ENCODE results near the gene ZNF532. TPM values are rescaled to one million over a fixed set of nuclear protein-coding genes. Genes with fewer than 3 reads are reported as not detected.

ZNF532 gene
- polyA plus RNA-seq (2013, experiment 1 of 2) = 91.0 TPM
- polyA plus RNA-seq (2013, experiment 2 of 2) = 94.4 TPM

DNA sequence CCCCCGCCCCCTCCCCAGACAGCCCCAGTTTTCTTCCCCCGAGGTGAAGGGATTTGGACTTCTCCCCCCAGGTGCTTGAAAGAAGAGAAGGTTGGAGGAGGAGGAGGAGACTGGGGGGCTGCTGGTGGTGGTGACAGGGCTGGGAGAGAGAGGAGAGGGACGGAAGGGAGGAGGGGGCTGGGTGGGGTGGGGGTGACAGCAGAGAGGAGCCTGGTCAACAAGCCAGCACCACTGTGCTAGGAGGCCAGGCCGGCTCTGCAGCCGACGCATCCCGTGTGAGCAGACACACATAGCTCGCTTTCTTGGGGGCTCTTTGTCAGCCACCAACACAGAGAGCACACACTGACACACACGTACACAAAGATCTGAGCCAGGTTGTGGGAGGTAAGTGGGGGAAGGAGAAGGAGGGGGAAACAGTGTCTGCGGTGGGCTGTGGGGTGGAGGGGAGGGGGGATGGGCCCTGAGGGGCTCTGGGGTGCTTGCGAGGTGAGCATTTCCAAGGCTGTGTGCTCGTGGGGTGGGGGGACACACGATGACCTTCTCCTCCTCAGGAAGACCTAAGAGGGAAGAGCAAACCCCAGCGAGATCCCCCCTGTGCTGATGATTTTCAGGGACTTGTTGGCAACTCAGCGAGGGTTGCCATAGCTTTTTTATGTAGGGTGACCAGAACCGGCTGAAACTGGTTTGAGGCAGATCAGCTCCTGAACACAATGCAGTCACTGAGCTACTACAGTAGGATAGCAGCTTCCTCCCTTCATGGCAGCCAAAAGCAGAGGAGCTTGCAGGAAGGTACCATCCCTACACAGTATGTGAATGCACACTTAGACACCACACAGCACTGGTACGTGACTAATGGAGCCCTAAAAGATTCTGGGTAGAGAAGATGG is at the start of gene ZNF532:
ZNF532 (plus strand) TSS at position 732 of the 887 bp plus-strand sequence. CDS start 53,411 bp downstream, outside the sequence.
- Histone ChIP-seq H4K5ac (ENCODE audit: low read length) (peak within 1 kb of the TSS; percentile 14), H2AK5ac (ENCODE audit: low read length) (peak within 1 kb of the TSS; percentile 92), H2BK5ac (ENCODE audit: low read length) (peak within 1 kb of the TSS; percentile 73), H3K27me3 (ENCODE audit: insufficient read depth, low read length, poor library complexity) (no peaks in the 10 kb centered on the region), H3K23ac (ENCODE audit: low read length) (peak within 1 kb of the TSS; percentile 2), H2BK120ac (ENCODE audit: low read depth, low read length) (peak within 1 kb of the TSS; percentile 100), H3K79me1 (ENCODE audit: low read length) (peaks cover 6% of the 10 kb centered on the region), H3K4me1 (ENCODE audit: control insufficient read depth, low read depth, low read length) (peaks cover 34% of the 10 kb centered on the region), H4K8ac (ENCODE audit: low read depth, low read length) (peak within 1 kb of the TSS; percentile 99), H3K27ac (ENCODE audit: low read depth, low read length) (peak within 1 kb of the TSS; percentile 91), H3K36me3 (ENCODE audit: control insufficient read depth, insufficient read depth, low read length) (peaks cover 5% of the 10 kb centered on the region), H3K18ac (ENCODE audit: low read length) (peak within 1 kb of the TSS; percentile 100), H3K56ac (ENCODE audit: low read length) (peak within 1 kb of the TSS; percentile 97), H3K9ac (ENCODE audit: low read length) (peak within 1 kb of the TSS; percentile 88), H2BK15ac (replicated peaks; ENCODE audit: low read depth) (peak within 1 kb of the TSS; percentile 59), H3K79me2 (ENCODE audit: control insufficient read depth, insufficient read depth, low read length) (peaks cover 46% of the 10 kb centered on the region), H3K4ac (ENCODE audit: low read depth, low read length) (peak within 1 kb of the TSS; percentile 100), H3K4me2 (ENCODE audit: low read length) (peak within 1 kb of the TSS; percentile 88), H3K4me3 (ENCODE audit: low read length) (peak within 1 kb of the TSS; percentile 48)
- no CpG with 5 or more reads among the region's 17 CpGs for WGBS (ENCODE audit: extremely low coverage, insufficient coverage, low lambda C conversion rate)
- DNase-seq = peak; percentile 95

DNA sequence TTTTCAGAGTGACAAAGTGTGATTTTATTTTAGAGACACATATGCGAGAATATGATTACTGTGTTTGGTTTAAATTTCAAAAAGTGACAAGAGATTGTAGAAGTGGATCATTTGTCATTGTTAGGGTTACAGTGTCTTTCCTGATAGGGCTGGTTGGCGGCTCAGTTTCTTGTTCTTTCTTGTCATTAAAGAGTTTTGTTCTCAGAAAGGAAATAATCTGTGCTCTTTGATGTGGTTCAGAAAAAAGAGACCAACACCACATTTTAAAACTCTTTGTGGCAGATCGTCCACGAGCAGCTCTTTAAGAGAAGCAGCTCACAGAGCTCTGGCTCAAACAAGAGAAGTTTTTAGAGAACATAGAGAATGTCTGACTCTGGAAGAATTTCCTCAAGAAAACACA is 45.6 kb upstream of the ZNF532 start:
- H3K9ac ChIP-seq (ENCODE audit: low read length) = no peak overlapping the region
- no peak overlapping the region for H4K8ac ChIP-seq (ENCODE audit: low read depth, low read length)
- no peak overlapping the region for H3K27ac ChIP-seq (ENCODE audit: low read depth, low read length)
- no peak overlapping the region for H2BK120ac ChIP-seq (ENCODE audit: low read depth, low read length)
- H3K18ac ChIP-seq (ENCODE audit: low read length) = no peak overlapping the region
- no peaks in the 10 kb centered on the region for H3K36me3 ChIP-seq (ENCODE audit: control insufficient read depth, insufficient read depth, low read length)
- no peak overlapping the region for H2BK15ac ChIP-seq (replicated peaks; ENCODE audit: low read depth)
- no peak overlapping the region for H2BK5ac ChIP-seq (ENCODE audit: low read length)
- H3K56ac ChIP-seq (ENCODE audit: low read length) = no peak overlapping the region
- no peak overlapping the region for H3K4me2 ChIP-seq (ENCODE audit: low read length)
- no peak overlapping the region for H3K23ac ChIP-seq (ENCODE audit: low read length)
- no peak overlapping the region for H3K4me3 ChIP-seq (ENCODE audit: low read length)
- no peaks in the 10 kb centered on the region for H3K79me2 ChIP-seq (ENCODE audit: control insufficient read depth, insufficient read depth, low read length)
- H3K4ac ChIP-seq (ENCODE audit: low read depth, low read length) = no peak overlapping the region
- no peak for DNase-seq
- no peaks in the 10 kb centered on the region for H3K4me1 ChIP-seq (ENCODE audit: control insufficient read depth, low read depth, low read length)
- no peaks in the 10 kb centered on the region for H3K79me1 ChIP-seq (ENCODE audit: low read length)
- WGBS (ENCODE audit: extremely low coverage, insufficient coverage, low lambda C conversion rate) = no CpG with 5 or more reads among the region's 4 CpGs
- no peak overlapping the region for H4K5ac ChIP-seq (ENCODE audit: low read length)
- H3K27me3 ChIP-seq (ENCODE audit: insufficient read depth, low read length, poor library complexity) = no peaks in the 10 kb centered on the region
- H2AK5ac ChIP-seq (ENCODE audit: low read length) = no peak overlapping the region

GRCh38 chr18:58820251-58820650 is 44.4 kb upstream of the ZNF532 start:
- no peaks in the 10 kb centered on the region for H3K36me3 ChIP-seq (ENCODE audit: control insufficient read depth, insufficient read depth, low read length)
- H2BK5ac ChIP-seq (ENCODE audit: low read length) = no peak overlapping the region
- no peak overlapping the region for H3K23ac ChIP-seq (ENCODE audit: low read length)
- no peak for DNase-seq
- H2BK15ac ChIP-seq (replicated peaks; ENCODE audit: low read depth) = no peak overlapping the region
- no peak overlapping the region for H4K5ac ChIP-seq (ENCODE audit: low read length)
- H3K27me3 ChIP-seq (ENCODE audit: insufficient read depth, low read length, poor library complexity) = no peaks in the 10 kb centered on the region
- no CpG with 5 or more reads among the region's 3 CpGs for WGBS (ENCODE audit: extremely low coverage, insufficient coverage, low lambda C conversion rate)
- no peak overlapping the region for H3K4ac ChIP-seq (ENCODE audit: low read depth, low read length)
- no peak overlapping the region for H3K4me3 ChIP-seq (ENCODE audit: low read length)
- H3K18ac ChIP-seq (ENCODE audit: low read length) = no peak overlapping the region
- no peak overlapping the region for H3K56ac ChIP-seq (ENCODE audit: low read length)
- no peak overlapping the region for H3K4me2 ChIP-seq (ENCODE audit: low read length)
- no peak overlapping the region for H3K9ac ChIP-seq (ENCODE audit: low read length)
- no peaks in the 10 kb centered on the region for H3K79me2 ChIP-seq (ENCODE audit: control insufficient read depth, insufficient read depth, low read length)
- no peaks in the 10 kb centered on the region for H3K79me1 ChIP-seq (ENCODE audit: low read length)
- no peak overlapping the region for H3K27ac ChIP-seq (ENCODE audit: low read depth, low read length)
- no peak overlapping the region for H4K8ac ChIP-seq (ENCODE audit: low read depth, low read length)
- no peak overlapping the region for H2AK5ac ChIP-seq (ENCODE audit: low read length)
- no peaks in the 10 kb centered on the region for H3K4me1 ChIP-seq (ENCODE audit: control insufficient read depth, low read depth, low read length)
- no peak overlapping the region for H2BK120ac ChIP-seq (ENCODE audit: low read depth, low read length)

DNA sequence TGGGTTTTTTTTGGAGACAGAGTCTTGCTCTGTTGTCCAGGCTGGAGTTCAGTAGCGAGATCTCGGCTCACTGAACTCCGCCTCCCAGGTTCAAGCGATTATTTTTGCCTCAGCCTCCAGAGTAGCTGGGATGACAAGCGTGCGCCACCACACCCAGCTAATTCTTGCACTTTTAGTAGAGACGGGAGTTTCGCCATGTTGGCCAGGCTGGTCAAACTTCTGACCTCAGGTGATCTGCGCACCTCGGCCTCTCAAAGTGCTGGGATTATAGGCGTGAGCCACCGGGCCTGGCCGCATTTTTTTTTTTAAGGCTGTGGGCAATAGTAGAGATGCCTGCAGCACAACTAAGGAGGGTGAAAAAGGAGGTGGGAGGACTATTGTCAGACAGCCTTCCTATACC is 41.7 kb upstream of the ZNF532 start:
- Histone ChIP-seq H4K5ac (ENCODE audit: low read length) (no peak overlapping the region), H3K79me2 (ENCODE audit: control insufficient read depth, insufficient read depth, low read length) (no peaks in the 10 kb centered on the region), H3K18ac (ENCODE audit: low read length) (no peak overlapping the region), H3K79me1 (ENCODE audit: low read length) (no peaks in the 10 kb centered on the region), H3K9ac (ENCODE audit: low read length) (no peak overlapping the region), H2BK120ac (ENCODE audit: low read depth, low read length) (no peak overlapping the region), H2AK5ac (ENCODE audit: low read length) (no peak overlapping the region), H3K4me3 (ENCODE audit: low read length) (no peak overlapping the region), H3K4me1 (ENCODE audit: control insufficient read depth, low read depth, low read length) (no peaks in the 10 kb centered on the region), H3K27ac (ENCODE audit: low read depth, low read length) (no peak overlapping the region), H3K27me3 (ENCODE audit: insufficient read depth, low read length, poor library complexity) (no peaks in the 10 kb centered on the region), H3K4ac (ENCODE audit: low read depth, low read length) (no peak overlapping the region), H4K8ac (ENCODE audit: low read depth, low read length) (no peak overlapping the region), H3K36me3 (ENCODE audit: control insufficient read depth, insufficient read depth, low read length) (no peaks in the 10 kb centered on the region), H2BK5ac (ENCODE audit: low read length) (no peak overlapping the region), H2BK15ac (replicated peaks; ENCODE audit: low read depth) (no peak overlapping the region), H3K23ac (ENCODE audit: low read length) (no peak overlapping the region), H3K4me2 (ENCODE audit: low read length) (no peak overlapping the region), H3K56ac (ENCODE audit: low read length) (no peak overlapping the region)
- no CpG with 5 or more reads among the region's 13 CpGs for WGBS (ENCODE audit: extremely low coverage, insufficient coverage, low lambda C conversion rate)
- DNase-seq = no peak

GRCh38 chr18:58823412-58823811 is 41.3 kb upstream of the ZNF532 start:
- no peak overlapping the region for H3K9ac ChIP-seq (ENCODE audit: low read length)

More at GRCh38 chr18:58823412-58823811, 41.3 kb upstream of the ZNF532 start:
- Histone ChIP-seq H3K79me2 (ENCODE audit: control insufficient read depth, insufficient read depth, low read length) (no peaks in the 10 kb centered on the region), H2BK15ac (replicated peaks; ENCODE audit: low read depth) (no peak overlapping the region), H3K18ac (ENCODE audit: low read length) (no peak overlapping the region), H2AK5ac (ENCODE audit: low read length) (no peak overlapping the region), H3K56ac (ENCODE audit: low read length) (no peak overlapping the region), H2BK120ac (ENCODE audit: low read depth, low read length) (no peak overlapping the region), H4K5ac (ENCODE audit: low read length) (no peak overlapping the region), H4K8ac (ENCODE audit: low read depth, low read length) (no peak overlapping the region), H3K36me3 (ENCODE audit: control insufficient read depth, insufficient read depth, low read length) (no peaks in the 10 kb centered on the region), H2BK5ac (ENCODE audit: low read length) (no peak overlapping the region), H3K4me2 (ENCODE audit: low read length) (no peak overlapping the region), H3K79me1 (ENCODE audit: low read length) (no peaks in the 10 kb centered on the region), H3K27ac (ENCODE audit: low read depth, low read length) (no peak overlapping the region), H3K27me3 (ENCODE audit: insufficient read depth, low read length, poor library complexity) (no peaks in the 10 kb centered on the region), H3K4me1 (ENCODE audit: control insufficient read depth, low read depth, low read length) (no peaks in the 10 kb centered on the region), H3K4ac (ENCODE audit: low read depth, low read length) (no peak overlapping the region), H3K23ac (ENCODE audit: low read length) (no peak overlapping the region), H3K4me3 (ENCODE audit: low read length) (no peak overlapping the region)
- no peak for DNase-seq
- no CpG with 5 or more reads among the region's 4 CpGs for WGBS (ENCODE audit: extremely low coverage, insufficient coverage, low lambda C conversion rate)

All from mesendoderm (in vitro differentiated cells).